GM18907 (cell line): ENCODE data around the gene TTLL6.
"Not testable (repeated sequence)": the region's sequence is repeated elsewhere in the genome, so short reads cannot be mapped to it uniquely, and the experiment has no call there.

ENCODE experiments used
- ATAC-seq: cut with Tn5 transposase; IDR thresholded peaks from one replicate; pipeline ENCODE4 v1.9.1; 2021; ENCODE audit warnings: mild to moderate bottlenecking, moderate library complexity; ENCODE audit not compliant: unreplicated experiment

TTLL6 gene

GRCh38 chr17:48816774-48817590 lies at the start of gene TTLL6:
Gene TTLL6, minus strand, starts transcription at chr17:48817229. Its CDS starts 157 bp downstream, at chr17:48817072.
- ATAC-seq = peak; percentile 85

- ATAC-seq = no peak
Measured at GRCh38 chr17:48860456-48860855, 43.4 kb upstream of the TTLL6 start.

- ATAC-seq = no peak
Measured at GRCh38 chr17:48860034-48860433, 43.0 kb upstream of the TTLL6 start.

- ATAC-seq = no peak
Measured at GRCh38 chr17:48856122-48856821, 39.2 kb upstream of the TTLL6 start.

GRCh38 chr17:48854774-48855476 lies 37.9 kb upstream of the TTLL6 start:
- ATAC-seq = no peak

- no peak for ATAC-seq
Measured at GRCh38 chr17:48850792-48851323, 33.8 kb upstream of the TTLL6 start.

GRCh38 chr17:48843187-48843900 lies 26.3 kb upstream of the TTLL6 start:
- ATAC-seq = no peak

- ATAC-seq = no peak
Measured at GRCh38 chr17:48842746-48843145, 25.7 kb upstream of the TTLL6 start.

GRCh38 chr17:48841395-48841831 lies 24.4 kb upstream of the TTLL6 start:
- peak; percentile 78 for ATAC-seq

GRCh38 chr17:48840441-48840840 lies 23.4 kb upstream of the TTLL6 start:
- ATAC-seq = no peak

GRCh38 chr17:48837458-48837857 lies 20.4 kb upstream of the TTLL6 start:
- ATAC-seq = not testable (repeated sequence)

GRCh38 chr17:48835971-48836370 lies 18.9 kb upstream of the TTLL6 start:
- ATAC-seq = no peak

GRCh38 chr17:48834973-48835372 lies 17.9 kb upstream of the TTLL6 start:
- ATAC-seq = no peak

- ATAC-seq = no peak
Measured at GRCh38 chr17:48831549-48831883, 14.5 kb upstream of the TTLL6 start.

GRCh38 chr17:48830840-48831548 lies 14.0 kb upstream of the TTLL6 start, which contains the start of gene CALCOCO2:
Gene CALCOCO2, plus strand, starts transcription at chr17:48831035. Its CDS starts 10,673 bp downstream, at chr17:48841708.
- ATAC-seq = peak; percentile 80

GRCh38 chr17:48825446-48826381 lies 8.7 kb upstream of the TTLL6 start:
- no peak for ATAC-seq

GRCh38 chr17:48820936-48821335 lies 3.9 kb upstream of the TTLL6 start:
- ATAC-seq = not testable (repeated sequence)

- no peak for ATAC-seq
Measured at GRCh38 chr17:48819466-48819865, 2.4 kb upstream of the TTLL6 start.

- ATAC-seq = no peak
Measured at GRCh38 chr17:48818361-48818841, 1.4 kb upstream of the TTLL6 start.
